ENCODE data around the gene MYBPHL. TPM values are rescaled to one million over a fixed set of nuclear protein-coding genes. Genes with fewer than 3 reads are reported as not detected.

MYBPHL gene
- total RNA-seq, 4 donors from 2014 or later = not detected

- Histone ChIP-seq H3K36me3 (no peaks in the 10 kb centered on the region), H3K27me3 (no peaks in the 10 kb centered on the region), H3K9me3 (no peaks in the 10 kb centered on the region), H3K27ac (no peak overlapping the region), H3K4me1 (peaks cover 0 to 5% (median 0%) of the 10 kb centered on the region in 4 donors), H3K4me3 (no peak overlapping the region)
- TF ChIP-seq CTCF (IDR thresholded peaks at IDR 0.05) = no peak
- no peak for DNase-seq
Observed at GRCh38 chr1:109269212-109269980, 37.4 kb downstream of the MYBPHL start.

GRCh38 chr1:109268431-109269211 lies 38.2 kb downstream of the MYBPHL start:
- Histone ChIP-seq H3K4me3 (no peak overlapping the region), H3K36me3 (no peaks in the 10 kb centered on the region), H3K4me1 (peaks cover 0 to 4% (median 0%) of the 10 kb centered on the region in 4 donors), H3K27ac (no peak overlapping the region), H3K27me3 (no peaks in the 10 kb centered on the region), H3K9me3 (no peaks in the 10 kb centered on the region)
- DNase-seq = no peak
- TF ChIP-seq CTCF (IDR thresholded peaks at IDR 0.05) (no peak), POLR2A (IDR thresholded peaks at IDR 0.05) (no peak)

GRCh38 chr1:109267743-109268300 lies 39.0 kb downstream of the MYBPHL start:
- Histone ChIP-seq H3K36me3 (no peaks in the 10 kb centered on the region), H3K4me1 (peaks cover 0 to 5% (median 0%) of the 10 kb centered on the region in 4 donors), H3K27me3 (no peaks in the 10 kb centered on the region), H3K27ac (no peak overlapping the region), H3K9me3 (no peaks in the 10 kb centered on the region), H3K4me3 (no peak overlapping the region)
- no peak for TF ChIP-seq CTCF (IDR thresholded peaks at IDR 0.05)
- no peak for TF ChIP-seq POLR2A (IDR thresholded peaks at IDR 0.05)
- no peak for DNase-seq

- H3K36me3 ChIP-seq = no peaks in the 10 kb centered on the region
Observed at GRCh38 chr1:109266965-109267364, 39.8 kb downstream of the MYBPHL start.

More at GRCh38 chr1:109266965-109267364, 39.8 kb downstream of the MYBPHL start:
- no peak for DNase-seq
- Histone ChIP-seq H3K27me3 (no peaks in the 10 kb centered on the region), H3K27ac (no peak overlapping the region), H3K9me3 (no peaks in the 10 kb centered on the region), H3K4me1 (peaks cover 0 to 5% (median 0%) of the 10 kb centered on the region in 4 donors), H3K4me3 (no peak overlapping the region)
- TF ChIP-seq POLR2A (IDR thresholded peaks at IDR 0.05) = no peak
- no peak for TF ChIP-seq CTCF (IDR thresholded peaks at IDR 0.05)
